OCI-LY3 (cell line): ENCODE results near the gene SERBP1.

Experiments
- H2AFZ ChIP-seq: fragments of 200-600, 300-600 bp; shearing (Covaris generic); 2 replicates; pipeline ENCODE4 v1.6.0; 2014; ENCODE audit warnings: antibody characterized with exemption, low read depth, low read length
- H3K27ac ChIP-seq: fragments of 200-600, 300-600 bp; sonication (generic); 2 replicates; pipeline ENCODE4 v1.5.1; 2014; ENCODE audit warnings: mild to moderate bottlenecking, low read length, moderate library complexity, mixed read lengths
- H3K27me3 ChIP-seq: fragments of 200-600, 300-600 bp; sonication (generic); 2 replicates; pipeline ENCODE4 v1.6.1; 2014; ENCODE audit warnings: low read depth, low read length, mixed read lengths
- H3K36me3 ChIP-seq: fragments of 200-600, 300-600 bp; sonication (generic); replicated peaks from 2 replicates; pipeline ENCODE3; 2014; ENCODE audit warnings: low read depth, low read length, mixed read lengths
- H3K4me1 ChIP-seq: fragments of 300-600, 200-600 bp; sonication (generic); 2 replicates; pipeline ENCODE4 v1.6.1; 2014; ENCODE audit warnings: low read length, mixed read lengths
- H3K4me2 ChIP-seq: fragments of 200-600, 300-600 bp; sonication (generic); 2 replicates; pipeline ENCODE4 v1.6.1; 2014; ENCODE audit warnings: low read length, mixed read lengths
- H3K4me3 ChIP-seq: fragments of 300-600, 200-600 bp; sonication (generic); 2 replicates; pipeline ENCODE4 v1.5.1; 2014; ENCODE audit warnings: antibody characterized with exemption, mild to moderate bottlenecking, low read length, moderate library complexity
- H3K79me2 ChIP-seq: fragments of 300-600, 200-600 bp; shearing (Covaris generic); 2 replicates; pipeline ENCODE4 v1.6.1; 2014; ENCODE audit warnings: mild to moderate bottlenecking, low read length, mixed read lengths
- H3K9ac ChIP-seq: fragments of 300-600, 200-600 bp; shearing (Covaris generic); 2 replicates; pipeline ENCODE4 v1.6.0; 2014; ENCODE audit warnings: mild to moderate bottlenecking, low read length, moderate library complexity
- H3K9me3 ChIP-seq: fragments of 200-600, 300-600 bp; shearing (Covaris generic); 2 replicates; pipeline ENCODE4 v1.6.1; 2014; ENCODE audit warnings: low read length, mixed read lengths; ENCODE audit not compliant: insufficient read depth
- H4K20me1 ChIP-seq: fragments of 200-600, 300-600 bp; sonication (generic); 2 replicates; pipeline ENCODE4 v1.6.1; 2016; ENCODE audit warnings: low read length, mixed read lengths; ENCODE audit not compliant: insufficient read depth
- EZH2phosphoT487 ChIP-seq: fragments of 200-600 bp; shearing (Covaris generic); IDR thresholded peaks from 2 replicates; pipeline ENCODE4 v1.6.1; 2018; ENCODE audit warnings: antibody characterized with exemption, mixed run types, low read depth
- TF ChIP-seq, protein P1 (sequence below): fragments of 200-600, 300-600 bp; sonication (generic); IDR thresholded peaks from 2 replicates; pipeline ENCODE4 v1.5.1; 2014; ENCODE audit warnings: antibody characterized with exemption, low read length, low read depth

SERBP1 gene

GRCh38 chr1:67464058-67464457, 33.9 kb upstream of the SERBP1 start:
- H3K4me1 ChIP-seq = no peaks in the 10 kb centered on the region
- no peaks in the 10 kb centered on the region for H3K79me2 ChIP-seq
- no peaks in the 10 kb centered on the region for H4K20me1 ChIP-seq
- no peak overlapping the region for H2AFZ ChIP-seq
- H3K4me3 ChIP-seq = no peak overlapping the region
- H3K9me3 ChIP-seq = no peaks in the 10 kb centered on the region
- no peaks in the 10 kb centered on the region for H3K36me3 ChIP-seq
- no peak for TF ChIP-seq EZH2phosphoT487
- TF ChIP-seq, protein P1, sequence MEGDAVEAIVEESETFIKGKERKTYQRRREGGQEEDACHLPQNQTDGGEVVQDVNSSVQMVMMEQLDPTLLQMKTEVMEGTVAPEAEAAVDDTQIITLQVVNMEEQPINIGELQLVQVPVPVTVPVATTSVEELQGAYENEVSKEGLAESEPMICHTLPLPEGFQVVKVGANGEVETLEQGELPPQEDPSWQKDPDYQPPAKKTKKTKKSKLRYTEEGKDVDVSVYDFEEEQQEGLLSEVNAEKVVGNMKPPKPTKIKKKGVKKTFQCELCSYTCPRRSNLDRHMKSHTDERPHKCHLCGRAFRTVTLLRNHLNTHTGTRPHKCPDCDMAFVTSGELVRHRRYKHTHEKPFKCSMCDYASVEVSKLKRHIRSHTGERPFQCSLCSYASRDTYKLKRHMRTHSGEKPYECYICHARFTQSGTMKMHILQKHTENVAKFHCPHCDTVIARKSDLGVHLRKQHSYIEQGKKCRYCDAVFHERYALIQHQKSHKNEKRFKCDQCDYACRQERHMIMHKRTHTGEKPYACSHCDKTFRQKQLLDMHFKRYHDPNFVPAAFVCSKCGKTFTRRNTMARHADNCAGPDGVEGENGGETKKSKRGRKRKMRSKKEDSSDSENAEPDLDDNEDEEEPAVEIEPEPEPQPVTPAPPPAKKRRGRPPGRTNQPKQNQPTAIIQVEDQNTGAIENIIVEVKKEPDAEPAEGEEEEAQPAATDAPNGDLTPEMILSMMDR = no peak
- H3K4me2 ChIP-seq = no peak overlapping the region
- no peaks in the 10 kb centered on the region for H3K27me3 ChIP-seq
- H3K27ac ChIP-seq = no peak overlapping the region
- H3K9ac ChIP-seq = no peak overlapping the region

GRCh38 chr1:67463298-67463955, 33.2 kb upstream of the SERBP1 start:
- Histone ChIP-seq H3K4me1 (no peaks in the 10 kb centered on the region), H3K79me2 (no peaks in the 10 kb centered on the region), H4K20me1 (no peaks in the 10 kb centered on the region), H3K27ac (no peak overlapping the region), H3K27me3 (no peaks in the 10 kb centered on the region), H3K4me3 (no peak overlapping the region), H3K9me3 (no peaks in the 10 kb centered on the region), H3K4me2 (no peak overlapping the region), H3K9ac (no peak overlapping the region), H2AFZ (no peak overlapping the region), H3K36me3 (no peaks in the 10 kb centered on the region)
- no peak for TF ChIP-seq EZH2phosphoT487
- TF ChIP-seq, protein P1 = no peak

- Histone ChIP-seq H3K79me2 (no peaks in the 10 kb centered on the region), H3K4me1 (no peaks in the 10 kb centered on the region), H3K27ac (no peak overlapping the region), H3K9ac (no peak overlapping the region), H3K4me3 (no peak overlapping the region), H2AFZ (no peak overlapping the region), H3K36me3 (no peaks in the 10 kb centered on the region), H3K9me3 (no peaks in the 10 kb centered on the region), H3K4me2 (no peak overlapping the region), H3K27me3 (no peaks in the 10 kb centered on the region), H4K20me1 (no peaks in the 10 kb centered on the region)
- no peak for TF ChIP-seq EZH2phosphoT487
- TF ChIP-seq, protein P1 = no peak
Observed at GRCh38 chr1:67460676-67461500, 30.7 kb upstream of the SERBP1 start.

DNA sequence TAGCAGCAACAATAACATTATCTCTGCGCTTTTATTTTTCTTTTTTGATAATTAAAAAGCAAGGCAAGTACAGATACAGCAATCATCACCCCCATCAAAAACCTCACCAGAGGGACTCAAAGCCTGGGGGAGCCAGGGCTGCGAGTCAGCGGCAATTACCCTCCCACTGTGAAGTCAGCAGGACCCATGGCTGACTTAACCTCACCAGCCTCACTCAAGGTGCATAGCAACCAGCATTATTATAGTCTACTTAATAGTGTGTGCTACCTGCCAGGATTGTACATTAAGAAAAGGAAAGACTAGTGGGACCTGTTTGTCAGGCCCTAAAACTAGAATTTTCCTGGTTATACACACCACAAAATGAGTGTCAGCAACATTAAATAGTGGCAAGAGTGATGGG, 28.9 kb upstream of the SERBP1 start:
- H3K4me1 ChIP-seq = no peaks in the 10 kb centered on the region
- TF ChIP-seq, protein P1 = no peak
- no peak for TF ChIP-seq EZH2phosphoT487
- no peak overlapping the region for H3K27ac ChIP-seq

More for the DNA sequence above, 28.9 kb upstream of the SERBP1 start:
- H2AFZ ChIP-seq = no peak overlapping the region
- no peaks in the 10 kb centered on the region for H4K20me1 ChIP-seq
- no peaks in the 10 kb centered on the region for H3K79me2 ChIP-seq
- H3K36me3 ChIP-seq = no peaks in the 10 kb centered on the region
- no peak overlapping the region for H3K9ac ChIP-seq
- H3K4me2 ChIP-seq = no peak overlapping the region
- H3K27me3 ChIP-seq = no peaks in the 10 kb centered on the region
- H3K9me3 ChIP-seq = no peaks in the 10 kb centered on the region
- H3K4me3 ChIP-seq = no peak overlapping the region
